DMS53 treated with DMSO at 0.1 percent for 48 hours (cell line): ENCODE measurements around the gene PTPRO.

ENCODE experiments used
- DNase-seq: peaks from one replicate; lab custom pipeline; 2025; ENCODE audit not compliant: unreplicated experiment; lab: John Stamatoyannopoulos, UW

Gene PTPRO

DNA sequence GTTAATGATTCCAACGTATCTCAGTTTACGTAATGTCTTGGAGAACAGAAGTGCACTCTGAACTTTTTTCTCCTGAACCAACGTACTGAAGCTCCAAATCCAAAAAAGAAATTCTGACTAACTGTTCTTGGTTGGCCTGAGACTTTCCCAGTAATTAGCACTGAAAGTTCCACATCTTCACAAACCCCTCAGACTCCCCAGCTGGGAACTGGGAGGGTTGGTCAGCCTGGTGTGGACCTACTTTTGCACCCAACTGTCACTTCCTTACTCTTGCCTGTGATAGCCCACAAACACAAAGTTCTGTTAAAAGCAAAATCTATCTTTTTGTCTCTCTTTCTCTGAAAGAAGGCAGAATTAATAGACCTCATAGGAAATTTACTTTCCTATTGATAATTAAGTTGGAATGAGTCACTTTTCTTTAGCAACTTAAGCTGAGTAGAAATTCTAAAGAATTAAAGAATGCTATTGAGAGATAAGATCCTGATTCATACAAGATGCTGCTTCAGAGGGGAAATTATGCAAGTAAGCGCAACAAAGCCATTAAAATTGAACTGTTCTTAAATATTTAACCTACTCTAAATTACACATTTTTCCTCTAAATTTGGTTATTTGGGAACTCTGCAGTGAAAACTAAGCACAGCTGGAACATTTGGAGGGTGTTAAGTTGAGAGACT lies 311.8 kb downstream of the PTPRO start:
- no peak for DNase-seq

DNA sequence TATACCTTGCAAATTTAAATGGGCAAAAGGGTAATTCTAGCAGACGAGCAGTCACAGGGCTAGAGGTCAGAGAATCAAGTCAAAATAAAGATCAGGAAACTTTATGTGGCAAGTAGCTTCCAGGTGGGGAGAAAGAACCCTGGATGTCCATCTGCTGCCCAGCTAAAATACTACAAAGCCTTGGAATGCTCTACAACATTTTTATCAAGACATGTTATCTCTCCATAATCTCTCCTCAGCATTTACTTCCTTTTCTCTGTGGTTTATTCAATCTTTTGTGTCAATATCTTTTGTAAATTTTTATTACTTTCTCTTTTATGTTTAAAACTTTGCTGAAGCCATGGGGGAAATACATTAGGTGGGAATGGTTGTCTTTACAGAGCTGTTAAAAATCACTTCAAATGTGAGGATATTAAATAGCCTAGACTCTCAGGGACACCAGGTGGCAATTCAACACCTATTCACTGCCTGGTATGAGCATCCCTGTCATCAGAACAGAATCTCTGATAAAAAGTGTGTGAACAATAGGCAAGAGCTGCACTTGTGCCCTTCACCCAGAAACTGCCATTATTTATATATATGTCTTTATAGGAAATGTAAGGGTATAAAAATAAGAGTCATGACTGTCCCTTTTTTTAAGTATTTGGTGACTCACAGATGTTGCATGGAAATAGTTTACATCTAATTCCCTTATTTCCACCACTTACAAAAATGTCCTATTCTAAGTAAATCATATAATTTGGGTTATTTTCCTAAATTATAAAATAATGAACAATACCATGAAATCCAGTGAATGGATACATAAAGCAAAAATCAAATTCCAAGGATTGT lies 314.0 kb downstream of the PTPRO start:
- no peak for DNase-seq

DNA sequence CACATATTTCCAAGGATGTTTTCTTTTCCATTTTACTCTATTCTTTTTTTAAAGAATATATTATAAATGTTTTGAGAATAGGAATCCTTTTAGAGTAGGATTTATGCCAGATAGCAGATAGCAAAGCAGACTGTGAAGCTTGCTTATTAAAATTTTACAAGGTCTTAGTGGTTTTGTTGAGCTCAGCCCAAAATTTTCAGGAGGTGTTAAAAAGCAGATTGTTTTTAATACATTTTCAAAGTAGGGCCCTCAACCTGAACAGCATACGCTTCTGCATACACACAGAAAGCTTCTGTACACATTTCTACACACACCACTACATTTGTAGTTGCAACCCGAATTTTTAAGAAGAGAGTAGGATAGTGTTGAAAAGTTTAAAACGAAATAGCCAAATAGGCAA lies 315.9 kb downstream of the PTPRO start:
- no peak for DNase-seq

DNA sequence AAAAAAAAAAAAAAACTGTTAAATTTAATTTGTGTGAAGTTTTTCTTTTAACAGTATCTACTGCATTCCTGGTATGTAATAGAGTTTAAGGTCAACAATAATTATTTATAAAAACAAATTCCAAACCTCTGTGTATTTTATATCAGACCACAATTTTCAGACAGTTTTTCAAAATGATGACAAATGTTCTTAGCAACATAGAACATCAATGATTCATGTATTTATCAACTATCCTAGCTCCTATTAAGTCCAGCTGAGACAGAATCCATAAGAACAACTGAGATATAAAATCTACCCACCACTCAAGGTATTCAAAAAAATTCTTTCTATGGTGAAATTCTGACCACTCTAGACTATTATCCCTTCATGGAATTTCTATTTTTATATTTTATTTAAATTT lies 322.4 kb downstream of the PTPRO start:
- DNase-seq, result no peak

DNA sequence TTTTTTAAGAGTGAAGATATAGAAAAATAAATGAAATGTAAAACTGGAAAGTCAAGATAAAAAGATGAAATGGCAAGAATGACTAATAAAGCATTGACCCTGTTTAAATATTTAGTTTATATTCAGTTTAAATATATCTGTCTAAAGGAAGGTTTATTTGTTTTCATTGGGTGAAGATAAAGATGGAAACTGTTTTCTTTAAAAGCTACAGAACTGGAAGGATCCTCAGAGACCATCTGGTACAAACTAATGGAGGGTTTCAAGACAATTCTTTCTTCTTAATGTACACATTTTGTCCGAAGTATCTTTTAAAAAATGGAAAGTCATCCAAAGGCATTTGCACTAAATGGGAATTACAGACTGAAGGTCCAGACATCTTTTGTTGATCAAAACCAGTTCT lies 324.3 kb downstream of the PTPRO start:
- DNase-seq, result no peak
